ENCODE results near the gene NOL4L. TPM values are rescaled to one million over a fixed set of nuclear protein-coding genes. Genes with fewer than 3 reads are reported as not detected.
A peak's percentile ranks its signal among the peaks of the same experiment; 100 is the strongest.

The NOL4L gene
- total and polyA plus RNA-seq, 10 donors: 3.4 to 45.4 (median 28.6) TPM

DNA sequence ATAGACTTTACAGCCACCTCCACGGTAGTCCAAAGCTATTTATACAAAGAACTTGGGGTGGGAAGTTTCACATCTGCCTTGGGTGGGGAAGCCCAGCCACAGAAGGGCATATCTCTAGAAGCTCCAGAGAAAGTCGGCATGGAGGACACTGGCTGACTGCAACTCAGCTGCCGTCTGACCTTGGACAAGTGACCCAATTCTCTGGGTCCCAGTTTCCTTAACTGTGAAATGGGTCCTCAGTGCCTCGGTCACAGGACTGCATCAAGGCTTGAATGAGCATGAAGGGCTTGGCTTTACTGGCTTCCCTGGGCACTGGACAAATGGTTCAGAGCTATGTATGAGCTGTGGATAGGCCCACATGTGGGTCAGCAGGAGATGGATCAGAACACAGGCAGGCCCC is 58.6 kb downstream of the NOL4L start:
- peak overlapping the region in 3 of 8 donors; percentile 49 to 68 (median 53) for H3K27ac ChIP-seq
- TF ChIP-seq, protein P1, sequence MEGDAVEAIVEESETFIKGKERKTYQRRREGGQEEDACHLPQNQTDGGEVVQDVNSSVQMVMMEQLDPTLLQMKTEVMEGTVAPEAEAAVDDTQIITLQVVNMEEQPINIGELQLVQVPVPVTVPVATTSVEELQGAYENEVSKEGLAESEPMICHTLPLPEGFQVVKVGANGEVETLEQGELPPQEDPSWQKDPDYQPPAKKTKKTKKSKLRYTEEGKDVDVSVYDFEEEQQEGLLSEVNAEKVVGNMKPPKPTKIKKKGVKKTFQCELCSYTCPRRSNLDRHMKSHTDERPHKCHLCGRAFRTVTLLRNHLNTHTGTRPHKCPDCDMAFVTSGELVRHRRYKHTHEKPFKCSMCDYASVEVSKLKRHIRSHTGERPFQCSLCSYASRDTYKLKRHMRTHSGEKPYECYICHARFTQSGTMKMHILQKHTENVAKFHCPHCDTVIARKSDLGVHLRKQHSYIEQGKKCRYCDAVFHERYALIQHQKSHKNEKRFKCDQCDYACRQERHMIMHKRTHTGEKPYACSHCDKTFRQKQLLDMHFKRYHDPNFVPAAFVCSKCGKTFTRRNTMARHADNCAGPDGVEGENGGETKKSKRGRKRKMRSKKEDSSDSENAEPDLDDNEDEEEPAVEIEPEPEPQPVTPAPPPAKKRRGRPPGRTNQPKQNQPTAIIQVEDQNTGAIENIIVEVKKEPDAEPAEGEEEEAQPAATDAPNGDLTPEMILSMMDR (IDR thresholded peaks at IDR 0.05 in 8 of 11, conservative IDR thresholded peaks at IDR 0.05 in 3 of 11): no peak
- no peak for TF ChIP-seq POLR2A (IDR thresholded peaks at IDR 0.05)
- TF ChIP-seq POLR2AphosphoS5 (IDR thresholded peaks at IDR 0.05): no peak
- H3K4me1 ChIP-seq: peaks cover 48 to 84% (median 76%) of the 10 kb centered on the region in 6 donors
- WGBS, 5 donors: 49 to 64% (median 57%) methylated on average over 4 of the region's 4 CpGs
- DNase-seq: peak; percentile 31
- H3K36me3 ChIP-seq: no peaks in the 10 kb centered on the region
- intact Hi-C loops (cut with DNase I; ENCODE audit: low total_unique reads): no loop called here
- H3K4me3 ChIP-seq: no peak overlapping the region
- no peaks in the 10 kb centered on the region for H3K27me3 ChIP-seq (replicated peaks in 1 of 7)
- H3K9me3 ChIP-seq: no peaks in the 10 kb centered on the region

DNA sequence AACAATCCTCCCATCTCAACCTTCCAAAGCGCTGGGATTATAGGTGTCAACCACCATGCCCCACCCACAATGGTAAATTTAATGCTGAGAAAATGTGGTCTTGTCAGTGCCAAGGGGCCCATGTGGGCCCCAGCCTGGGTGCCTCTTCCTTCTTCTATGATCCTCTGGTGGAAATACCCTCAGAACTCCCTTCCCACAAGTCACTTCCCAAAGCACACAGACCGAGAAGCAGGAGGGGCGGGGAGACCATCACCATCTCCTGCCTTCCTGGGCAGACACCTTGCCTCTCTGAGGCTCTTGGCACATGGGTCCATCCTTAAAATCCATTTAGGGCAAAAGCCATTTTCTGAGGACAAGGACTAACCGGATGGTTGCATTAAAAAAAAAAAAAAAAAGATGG is 59.0 kb downstream of the NOL4L start:
- Histone ChIP-seq H3K27me3 (replicated peaks in 1 of 7) (no peaks in the 10 kb centered on the region), H3K27ac (peak overlapping the region in 6 of 8 donors; percentile 9 to 76 (median 64)), H3K9me3 (no peaks in the 10 kb centered on the region), H3K36me3 (no peaks in the 10 kb centered on the region), H3K4me3 (no peak overlapping the region), H3K4me1 (peaks cover 51 to 89% (median 80%) of the 10 kb centered on the region in 6 donors)
- peak; percentile 33 for DNase-seq
- TF ChIP-seq POLR2A (IDR thresholded peaks at IDR 0.05) (no peak), POLR2AphosphoS5 (IDR thresholded peaks at IDR 0.05) (no peak)
- TF ChIP-seq, protein P1 (IDR thresholded peaks at IDR 0.05 in 8 of 11, conservative IDR thresholded peaks at IDR 0.05 in 3 of 11): no peak
- WGBS, 5 donors: 50 to 72% (median 67%) methylated on average over 4 of the region's 4 CpGs
- intact Hi-C loops (cut with DNase I; ENCODE audit: low total_unique reads): no loop called here

DNA sequence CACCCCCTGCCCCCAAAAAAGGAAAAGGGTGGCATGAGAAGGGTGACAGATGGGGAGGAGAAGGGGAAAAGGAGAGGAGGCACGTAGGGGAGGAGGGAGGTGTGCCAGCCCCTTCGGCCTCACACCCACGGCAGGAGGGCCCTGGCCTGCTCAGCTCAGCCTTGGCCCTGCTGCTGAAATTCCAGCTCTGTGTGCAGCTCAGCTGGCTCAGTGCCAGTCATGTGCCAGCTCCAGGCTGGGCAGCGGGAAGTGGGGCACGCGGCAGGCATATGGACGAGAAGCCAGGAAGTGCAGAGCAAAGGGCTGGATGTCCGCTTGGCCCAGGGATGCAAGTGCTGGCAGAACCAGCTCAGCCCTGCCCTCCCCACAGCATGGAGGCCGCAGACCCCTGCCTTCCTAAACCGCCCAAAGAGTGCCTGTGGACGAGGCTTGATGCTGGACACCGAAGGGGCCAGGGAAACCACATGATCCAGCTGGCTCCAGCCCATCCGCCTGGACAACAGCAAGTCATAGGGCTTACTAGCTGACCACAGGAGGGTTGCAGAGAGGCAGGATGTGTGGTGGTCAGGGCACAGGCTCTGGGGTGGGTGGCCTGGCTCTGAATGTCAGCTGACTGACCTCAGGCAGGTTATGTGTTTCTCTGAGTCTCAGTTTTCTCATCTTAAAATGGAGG is 60.2 kb downstream of the NOL4L start:
- TF ChIP-seq, protein P1 (IDR thresholded peaks at IDR 0.05 in 8 of 11, conservative IDR thresholded peaks at IDR 0.05 in 3 of 11): no peak
- peak; percentile 88 to 89 (median 89) for TF ChIP-seq POLR2AphosphoS5 (IDR thresholded peaks at IDR 0.05)
- intact Hi-C loops (cut with DNase I; ENCODE audit: low total_unique reads): no loop called here
- H3K9me3 ChIP-seq: no peaks in the 10 kb centered on the region
- H3K36me3 ChIP-seq: peaks cover 0 to 10% (median 0%) of the 10 kb centered on the region in 6 donors
- peak overlapping the region in 6 of 8 donors; percentile 9 to 76 (median 64) for H3K27ac ChIP-seq
- peak; percentile 89 for DNase-seq
- no peaks in the 10 kb centered on the region for H3K27me3 ChIP-seq (replicated peaks in 1 of 7)
- H3K4me1 ChIP-seq: peaks cover 51 to 92% (median 81%) of the 10 kb centered on the region in 6 donors
- H3K4me3 ChIP-seq: no peak overlapping the region
- WGBS, 5 donors: 65 to 77% (median 69%) methylated on average over 13 of the region's 13 CpGs

DNA sequence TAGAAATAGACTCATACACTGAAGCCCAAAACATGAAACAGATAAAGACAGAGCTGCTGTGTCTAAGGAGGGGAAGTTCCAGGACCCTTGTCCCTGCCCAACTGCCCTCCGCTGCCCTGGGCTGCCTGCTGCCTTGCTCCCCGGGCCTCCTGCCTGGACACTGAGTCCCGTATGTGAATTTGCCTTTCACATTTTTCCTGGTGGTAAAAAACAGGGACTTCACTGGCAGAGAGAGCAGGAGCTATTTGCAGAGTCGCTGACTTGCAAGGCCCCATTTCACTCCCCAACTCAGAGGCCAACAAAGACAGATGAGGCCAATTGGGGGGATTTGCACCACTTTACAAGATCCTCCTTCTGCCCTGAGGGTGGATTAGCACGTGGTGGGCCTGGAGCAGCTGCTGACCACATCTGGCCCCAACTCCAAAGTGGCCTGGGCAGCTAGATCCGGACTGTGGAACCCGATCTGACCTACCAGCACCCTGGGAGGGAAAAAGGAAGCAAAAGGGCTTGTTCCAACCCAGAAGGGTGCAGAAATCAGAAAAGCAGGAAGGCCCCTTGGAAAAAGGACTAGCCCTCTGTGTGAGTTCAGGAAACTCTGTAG is 61.4 kb downstream of the NOL4L start:
- Histone ChIP-seq H3K27me3 (replicated peaks in 1 of 7) (no peaks in the 10 kb centered on the region), H3K4me3 (no peak overlapping the region), H3K36me3 (peaks cover 0 to 23% (median 0%) of the 10 kb centered on the region in 6 donors), H3K4me1 (peaks cover 47 to 86% (median 78%) of the 10 kb centered on the region in 6 donors), H3K9me3 (no peaks in the 10 kb centered on the region), H3K27ac (peak overlapping the region in 6 of 8 donors; percentile 35 to 76 (median 64))
- TF ChIP-seq, protein P1 (IDR thresholded peaks at IDR 0.05 in 8 of 11, conservative IDR thresholded peaks at IDR 0.05 in 3 of 11): no peak
- TF ChIP-seq POLR2A (IDR thresholded peaks at IDR 0.05) (no peak), POLR2AphosphoS5 (IDR thresholded peaks at IDR 0.05) (peak in 1 of 3 donors; percentile 45)
- 64 to 76% (median 72%) methylated on average over 7 of the region's 7 CpGs for WGBS, 5 donors
- peak; percentile 68 for DNase-seq
- intact Hi-C loops (cut with DNase I; ENCODE audit: low total_unique reads): no loop called here
